HepG2 (cell line): Measurements from ENCODE around the gene AGAP1. TPM values are rescaled to one million over a fixed set of nuclear protein-coding genes. Genes with fewer than 3 reads are reported as not detected.

Experiments
- ADNP ChIP-seq: sonication (generic); formaldehyde crosslinking; IDR thresholded peaks from 2 replicates; pipeline ENCODE4 v1.4.0; 2020; ENCODE audit warnings: missing genetic modification reagents
- CSRNP1 ChIP-seq: sonication (generic); formaldehyde crosslinking; IDR thresholded peaks from 2 replicates; pipeline ENCODE4 v1.8.1; 2023; ENCODE audit warnings: mild to moderate bottlenecking, missing genetic modification reagents
- GATA4 ChIP-seq: sonication (generic); IDR thresholded peaks from 2 replicates; pipeline ENCODE4 v1.6.1; 2016; ENCODE audit warnings: antibody characterized with exemption, low read depth, borderline replicate concordance
- HHEX ChIP-seq: IDR thresholded peaks from 2 replicates; pipeline ENCODE4 v1.6.1; 2016; ENCODE audit warnings: control low read depth
- IRX3 ChIP-seq: sonication (generic); formaldehyde crosslinking; IDR thresholded peaks from 2 replicates; pipeline ENCODE4 v1.8.1; 2023; ENCODE audit warnings: mild to moderate bottlenecking, low read depth, missing genetic modification reagents, borderline replicate concordance
- ISX ChIP-seq: sonication (generic); formaldehyde crosslinking; conservative IDR thresholded peaks from 2 replicates; pipeline ENCODE4 v1.5.0; 2020; ENCODE audit warnings: missing genetic modification reagents
- KDM1A ChIP-seq: IDR thresholded peaks from 2 replicates; pipeline ENCODE4 v1.6.1; 2016; ENCODE audit warnings: missing compliant biosample characterization
- MIER2 ChIP-seq: IDR thresholded peaks from 2 replicates; pipeline ENCODE4 v1.6.1; 2016; ENCODE audit warnings: missing biosample characterization, missing genetic modification reagents
- NCOA2 ChIP-seq: sonication (generic); formaldehyde crosslinking; IDR thresholded peaks from 2 replicates; pipeline ENCODE4 v1.8.0; 2022; ENCODE audit warnings: inconsistent platforms
- NFRKB ChIP-seq: fragments of 450-650 bp; IDR thresholded peaks from 2 replicates; pipeline ENCODE4 v1.6.1; 2017
- SMARCC2 ChIP-seq: fragments of 450-650 bp; IDR thresholded peaks from 2 replicates; pipeline ENCODE4 v1.6.1; 2017; ENCODE audit warnings: antibody characterized with exemption, mild to moderate bottlenecking
- ZMYM2 ChIP-seq: sonication (generic); formaldehyde crosslinking; IDR thresholded peaks from 2 replicates; pipeline ENCODE4 v1.8.0; 2022; ENCODE audit warnings: mild to moderate bottlenecking, missing genetic modification reagents
- ZMYM3 ChIP-seq: sonication (generic); formaldehyde crosslinking; IDR thresholded peaks from 2 replicates; pipeline ENCODE4 v1.5.1; 2020; ENCODE audit warnings: mild to moderate bottlenecking, missing genetic modification reagents
- ZNF3 ChIP-seq: IDR thresholded peaks from 2 replicates; pipeline ENCODE4 v1.7.0; 2017; ENCODE audit warnings: inconsistent platforms
- ZNF362 ChIP-seq: sonication (generic); formaldehyde crosslinking; IDR thresholded peaks from 2 replicates; pipeline ENCODE4 v1.4.0; 2020; ENCODE audit warnings: missing genetic modification reagents, mild to moderate bottlenecking, borderline replicate concordance
- ZNF431 ChIP-seq: sonication (generic); formaldehyde crosslinking; IDR thresholded peaks from 2 replicates; pipeline ENCODE4 v1.9.0; 2022; ENCODE audit warnings: missing genetic modification reagents, low read depth, mild to moderate bottlenecking, borderline replicate concordance
- ZNF768 ChIP-seq: sonication (generic); formaldehyde crosslinking; IDR thresholded peaks from 2 replicates; pipeline ENCODE4 v1.4.0; 2020; ENCODE audit warnings: missing genetic modification reagents
- ZNF788 ChIP-seq: sonication (generic); formaldehyde crosslinking; IDR thresholded peaks from 2 replicates; pipeline ENCODE4 v1.5.0; 2020; ENCODE audit warnings: mild to moderate bottlenecking, missing genetic modification reagents, borderline replicate concordance
- ZSCAN9 ChIP-seq: IDR thresholded peaks from 2 replicates; pipeline ENCODE4 v1.6.1; 2016; ENCODE audit warnings: borderline replicate concordance
- polyA plus RNA-seq, 8 experiments: library from polyadenylated mRNA; depleted of rRNA in 3 of 8; stranded (reverse) in 7 of 8; unstranded in 1 of 8; fragments of >200 nt; fragmentation: Illumina TruSeq in 4 of 8; extraction: Trizol in 4 of 8; gene quantifications; 2 replicates each; pipeline versions ENCODE4 v1.2.1 to v1.2.3, GENCODE V29; 2011 to 2016; ENCODE audit warnings: low read depth in 4 of 8, missing spikeins in 1 of 8, mixed read lengths in 1 of 8; ENCODE audit not compliant: insufficient read depth in 1 of 8
- total RNA-seq, 5 experiments: library from RNA; depleted of rRNA; stranded (reverse); fragments of >200 nt; fragmentation: Illumina TruSeq; extraction: Trizol; gene quantifications; 2 replicates each; pipeline ENCODE4 v1.2.3, GENCODE V29; 2016; ENCODE audit warnings: low read depth in 1 of 5
- TF ChIP-seq, protein P1 (sequence below): sonication (generic); formaldehyde crosslinking; IDR thresholded peaks from 2 replicates; pipeline ENCODE4 v1.4.0; 2020; ENCODE audit warnings: missing genetic modification reagents, borderline replicate concordance
- TF ChIP-seq, protein P2 (sequence below): sonication (generic); formaldehyde crosslinking; IDR thresholded peaks from 2 replicates; pipeline ENCODE4 v1.5.0; 2020; ENCODE audit warnings: mild to moderate bottlenecking, missing genetic modification reagents

Gene AGAP1
- total and polyA plus RNA-seq, 2 of the 13 experiments (the other 11 are each of a cell fraction or from before 2014, with no cell fraction given) = 21.2 to 32.7 TPM

- TF ChIP-seq, protein P1, sequence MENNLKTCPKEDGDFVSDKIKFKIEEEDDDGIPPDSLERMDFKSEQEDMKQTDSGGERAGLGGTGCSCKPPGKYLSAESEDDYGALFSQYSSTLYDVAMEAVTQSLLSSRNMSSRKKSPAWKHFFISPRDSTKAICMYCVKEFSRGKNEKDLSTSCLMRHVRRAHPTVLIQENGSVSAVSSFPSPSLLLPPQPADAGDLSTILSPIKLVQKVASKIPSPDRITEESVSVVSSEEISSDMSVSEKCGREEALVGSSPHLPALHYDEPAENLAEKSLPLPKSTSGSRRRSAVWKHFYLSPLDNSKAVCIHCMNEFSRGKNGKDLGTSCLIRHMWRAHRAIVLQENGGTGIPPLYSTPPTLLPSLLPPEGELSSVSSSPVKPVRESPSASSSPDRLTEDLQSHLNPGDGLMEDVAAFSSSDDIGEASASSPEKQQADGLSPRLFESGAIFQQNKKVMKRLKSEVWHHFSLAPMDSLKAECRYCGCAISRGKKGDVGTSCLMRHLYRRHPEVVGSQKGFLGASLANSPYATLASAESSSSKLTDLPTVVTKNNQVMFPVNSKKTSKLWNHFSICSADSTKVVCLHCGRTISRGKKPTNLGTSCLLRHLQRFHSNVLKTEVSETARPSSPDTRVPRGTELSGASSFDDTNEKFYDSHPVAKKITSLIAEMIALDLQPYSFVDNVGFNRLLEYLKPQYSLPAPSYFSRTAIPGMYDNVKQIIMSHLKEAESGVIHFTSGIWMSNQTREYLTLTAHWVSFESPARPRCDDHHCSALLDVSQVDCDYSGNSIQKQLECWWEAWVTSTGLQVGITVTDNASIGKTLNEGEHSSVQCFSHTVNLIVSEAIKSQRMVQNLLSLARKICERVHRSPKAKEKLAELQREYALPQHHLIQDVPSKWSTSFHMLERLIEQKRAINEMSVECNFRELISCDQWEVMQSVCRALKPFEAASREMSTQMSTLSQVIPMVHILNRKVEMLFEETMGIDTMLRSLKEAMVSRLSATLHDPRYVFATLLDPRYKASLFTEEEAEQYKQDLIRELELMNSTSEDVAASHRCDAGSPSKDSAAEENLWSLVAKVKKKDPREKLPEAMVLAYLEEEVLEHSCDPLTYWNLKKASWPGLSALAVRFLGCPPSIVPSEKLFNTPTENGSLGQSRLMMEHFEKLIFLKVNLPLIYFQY (CRISPR knock-in tag) = no peak
- TF ChIP-seq ZNF788 (CRISPR knock-in tag) = no peak
- TF ChIP-seq ZNF362 (CRISPR knock-in tag) = no peak
- TF ChIP-seq NFRKB = no peak
- TF ChIP-seq ZNF3 (CRISPR knock-in tag) = no peak
- no peak for TF ChIP-seq ISX (CRISPR knock-in tag)
- TF ChIP-seq ADNP (CRISPR knock-in tag) = no peak
- no peak for TF ChIP-seq MIER2
- no peak for TF ChIP-seq ZSCAN9 (CRISPR knock-in tag)
- TF ChIP-seq ZMYM2 (CRISPR knock-in tag) = no peak
- TF ChIP-seq NCOA2 (CRISPR knock-in tag) = no peak
- no peak for TF ChIP-seq ZMYM3 (CRISPR knock-in tag)
- no peak for TF ChIP-seq GATA4
- TF ChIP-seq, protein P2, sequence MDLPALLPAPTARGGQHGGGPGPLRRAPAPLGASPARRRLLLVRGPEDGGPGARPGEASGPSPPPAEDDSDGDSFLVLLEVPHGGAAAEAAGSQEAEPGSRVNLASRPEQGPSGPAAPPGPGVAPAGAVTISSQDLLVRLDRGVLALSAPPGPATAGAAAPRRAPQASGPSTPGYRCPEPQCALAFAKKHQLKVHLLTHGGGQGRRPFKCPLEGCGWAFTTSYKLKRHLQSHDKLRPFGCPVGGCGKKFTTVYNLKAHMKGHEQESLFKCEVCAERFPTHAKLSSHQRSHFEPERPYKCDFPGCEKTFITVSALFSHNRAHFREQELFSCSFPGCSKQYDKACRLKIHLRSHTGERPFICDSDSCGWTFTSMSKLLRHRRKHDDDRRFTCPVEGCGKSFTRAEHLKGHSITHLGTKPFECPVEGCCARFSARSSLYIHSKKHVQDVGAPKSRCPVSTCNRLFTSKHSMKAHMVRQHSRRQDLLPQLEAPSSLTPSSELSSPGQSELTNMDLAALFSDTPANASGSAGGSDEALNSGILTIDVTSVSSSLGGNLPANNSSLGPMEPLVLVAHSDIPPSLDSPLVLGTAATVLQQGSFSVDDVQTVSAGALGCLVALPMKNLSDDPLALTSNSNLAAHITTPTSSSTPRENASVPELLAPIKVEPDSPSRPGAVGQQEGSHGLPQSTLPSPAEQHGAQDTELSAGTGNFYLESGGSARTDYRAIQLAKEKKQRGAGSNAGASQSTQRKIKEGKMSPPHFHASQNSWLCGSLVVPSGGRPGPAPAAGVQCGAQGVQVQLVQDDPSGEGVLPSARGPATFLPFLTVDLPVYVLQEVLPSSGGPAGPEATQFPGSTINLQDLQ = no peak
- no peak for TF ChIP-seq HHEX (CRISPR knock-in tag)
- no peak for TF ChIP-seq IRX3 (CRISPR knock-in tag)
- TF ChIP-seq KDM1A (CRISPR knock-in tag) = 0 out of 2 replicates have a peak, but pooled peaks have one; percentile 20
- no peak for TF ChIP-seq CSRNP1
- TF ChIP-seq ZNF768 (CRISPR knock-in tag) = no peak
- no peak for TF ChIP-seq ZNF431
- no peak for TF ChIP-seq SMARCC2
Observed at GRCh38 chr2:236078297-236079255, 584.7 kb downstream of the AGAP1 start (continued).
